T1000 (cell line): ENCODE measurements around the gene ATAD3C.

Source experiments
- DNase-seq: peaks from one replicate; lab custom pipeline; 2025; ENCODE audit warnings: mixed read lengths; lab: John Stamatoyannopoulos, UW

The ATAD3C gene

DNA sequence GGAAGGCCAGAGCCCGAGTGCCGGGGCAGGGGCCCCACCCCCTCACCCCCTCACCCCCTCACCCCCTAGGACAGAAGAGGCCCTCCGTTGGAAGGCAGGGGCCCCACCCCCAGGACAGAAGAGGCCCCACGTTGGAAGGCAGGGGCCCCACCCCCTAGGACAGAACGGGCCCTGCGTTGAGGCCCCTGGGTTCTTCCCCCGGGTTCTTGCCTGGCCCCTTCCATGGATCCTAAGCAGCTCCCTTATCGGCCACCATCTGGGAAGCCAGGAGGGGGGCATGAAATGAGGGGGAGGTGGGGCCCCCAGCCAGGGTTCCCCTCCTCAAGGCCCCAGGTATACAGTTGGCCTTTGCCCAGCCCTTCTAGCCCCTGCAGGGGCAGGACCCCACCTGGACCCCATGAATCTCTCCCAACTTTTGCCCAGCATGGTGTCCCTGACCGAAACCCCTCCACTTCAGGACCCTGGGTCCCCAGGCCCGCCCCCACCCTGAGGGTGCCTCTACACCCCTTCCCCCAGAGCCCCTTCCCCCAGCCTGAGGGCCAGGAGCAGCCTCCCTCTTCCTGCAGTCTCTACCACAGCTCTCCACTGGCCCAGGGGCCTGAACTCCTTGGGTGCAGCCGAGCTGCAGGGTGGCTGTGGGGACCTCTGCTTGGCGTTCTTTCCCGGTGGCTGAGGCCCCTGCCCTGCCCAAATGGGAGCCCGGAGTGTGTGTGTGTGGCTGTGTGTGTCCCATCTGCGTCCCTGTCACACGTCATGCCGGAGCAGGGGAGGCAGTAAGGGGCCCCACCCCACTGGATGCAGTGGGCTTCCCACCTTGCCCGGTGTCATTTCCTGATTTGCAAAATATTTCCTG, 18.3 kb upstream of the ATAD3C start:
- no peak for DNase-seq

DNA sequence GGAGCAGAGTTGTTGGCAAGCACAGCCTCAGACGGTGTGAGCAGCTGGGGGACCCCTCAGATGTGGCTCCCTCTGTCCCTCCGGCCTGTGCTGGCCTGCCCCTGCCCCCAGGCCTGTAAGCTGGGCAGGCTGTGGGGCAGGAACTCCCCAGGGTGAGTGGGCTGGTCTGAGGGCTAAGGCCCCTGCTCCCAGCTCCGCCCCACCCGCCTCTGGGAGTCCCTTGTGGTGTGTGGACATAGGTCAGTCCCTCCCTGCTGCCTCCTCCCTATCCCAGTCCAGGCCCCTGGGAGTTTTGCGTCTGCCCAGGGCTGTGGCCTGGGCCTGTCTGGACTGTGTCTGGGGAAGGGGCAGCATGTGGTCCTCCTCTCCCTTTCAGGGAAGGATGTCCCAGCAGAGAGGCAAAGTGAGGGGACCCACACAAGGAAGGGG, 17.6 kb upstream of the ATAD3C start:
- DNase-seq, result no peak

DNA sequence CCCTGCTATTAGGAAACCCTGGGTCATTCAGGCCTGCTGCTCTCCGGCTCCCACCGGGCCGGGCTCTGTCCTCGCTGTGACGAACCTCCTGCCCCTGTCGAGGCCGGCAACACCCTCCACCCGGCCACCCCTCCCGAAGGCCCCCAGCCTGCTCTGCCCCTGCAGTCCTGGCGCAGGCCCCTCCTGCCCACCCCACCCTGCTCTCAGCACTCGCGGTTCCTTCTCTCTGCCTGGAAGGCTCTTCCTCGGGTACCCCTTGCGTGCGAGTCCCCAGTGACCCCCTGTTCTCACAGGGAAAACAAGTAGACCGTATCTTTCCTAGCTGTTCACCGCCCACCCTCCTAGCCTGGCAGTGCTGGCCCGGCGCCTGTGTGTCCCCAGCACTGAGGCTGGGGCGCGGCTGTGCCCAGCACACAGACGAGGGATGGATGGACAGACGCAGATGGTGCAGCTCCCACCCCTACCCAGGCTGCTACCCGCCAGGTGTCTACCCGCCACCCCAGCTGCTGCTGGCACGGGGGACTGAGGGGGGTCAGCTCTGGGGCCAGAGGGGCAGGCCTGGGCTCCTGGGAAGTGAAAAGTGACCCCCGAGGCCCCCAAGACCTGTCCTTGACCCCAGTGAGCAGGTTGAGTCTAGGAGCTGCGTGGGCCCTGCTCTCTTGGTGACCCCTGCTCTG, 17.1 kb upstream of the ATAD3C start:
- DNase-seq, result no peak

DNA sequence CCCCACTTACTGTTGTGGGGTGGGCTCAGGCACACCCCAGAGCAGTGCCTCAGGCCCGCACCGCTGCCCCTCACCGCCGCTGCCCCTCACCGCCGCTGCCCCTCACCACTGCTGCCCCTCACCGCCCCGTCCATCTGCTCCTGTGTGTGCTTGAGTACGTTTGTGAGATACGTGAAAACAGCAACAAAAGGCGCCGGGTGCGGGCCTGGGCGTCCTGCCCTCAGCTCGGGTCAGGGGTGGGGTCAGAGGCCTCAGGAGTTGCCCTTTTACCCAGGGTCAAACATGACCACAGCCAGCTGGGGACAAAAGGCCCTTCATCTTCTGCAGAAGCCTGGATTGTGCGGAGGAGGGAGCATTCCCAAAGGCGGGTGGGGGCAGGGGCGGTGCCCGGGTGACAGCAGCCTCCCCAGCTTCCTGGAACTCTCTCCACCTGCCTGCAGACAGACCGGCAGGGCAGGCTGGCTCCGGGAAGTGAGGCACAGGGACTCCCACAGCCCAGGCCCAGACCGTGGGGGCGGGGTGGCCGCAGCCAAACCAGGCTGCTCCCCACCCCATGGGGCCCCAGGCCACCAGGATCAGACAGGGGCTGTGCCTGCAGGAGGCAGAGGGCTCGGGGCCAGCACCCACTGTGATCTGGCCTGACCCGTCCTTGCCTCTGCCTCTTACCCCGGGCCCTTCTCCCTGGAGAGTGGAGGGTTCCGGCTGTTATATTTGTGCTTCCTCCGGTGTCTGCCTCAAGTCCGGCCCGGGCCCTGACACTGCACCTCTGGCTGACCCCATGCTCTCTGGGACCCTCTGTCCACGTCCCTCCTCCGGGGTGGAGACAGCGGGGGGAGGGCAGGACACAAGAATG, 16.3 kb upstream of the ATAD3C start:
- DNase-seq, result no peak

DNA sequence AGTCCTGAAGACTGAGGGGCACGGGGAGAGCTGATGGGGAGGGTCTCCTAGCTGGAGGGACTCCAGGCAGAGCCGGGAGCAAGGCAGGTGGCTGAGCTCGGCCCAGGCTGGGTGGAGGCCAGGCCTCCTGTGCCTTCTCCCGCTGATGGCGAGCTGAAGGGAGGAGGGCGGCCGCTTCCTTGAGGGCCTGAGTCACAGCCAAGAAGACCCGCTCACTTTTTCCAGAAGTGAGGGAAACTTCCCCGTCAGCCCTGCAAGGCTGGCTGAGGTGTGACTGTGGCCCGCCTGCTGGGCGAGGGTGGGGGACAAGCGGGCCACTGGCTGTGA, 15.7 kb upstream of the ATAD3C start:
- DNase-seq, result no peak

DNA sequence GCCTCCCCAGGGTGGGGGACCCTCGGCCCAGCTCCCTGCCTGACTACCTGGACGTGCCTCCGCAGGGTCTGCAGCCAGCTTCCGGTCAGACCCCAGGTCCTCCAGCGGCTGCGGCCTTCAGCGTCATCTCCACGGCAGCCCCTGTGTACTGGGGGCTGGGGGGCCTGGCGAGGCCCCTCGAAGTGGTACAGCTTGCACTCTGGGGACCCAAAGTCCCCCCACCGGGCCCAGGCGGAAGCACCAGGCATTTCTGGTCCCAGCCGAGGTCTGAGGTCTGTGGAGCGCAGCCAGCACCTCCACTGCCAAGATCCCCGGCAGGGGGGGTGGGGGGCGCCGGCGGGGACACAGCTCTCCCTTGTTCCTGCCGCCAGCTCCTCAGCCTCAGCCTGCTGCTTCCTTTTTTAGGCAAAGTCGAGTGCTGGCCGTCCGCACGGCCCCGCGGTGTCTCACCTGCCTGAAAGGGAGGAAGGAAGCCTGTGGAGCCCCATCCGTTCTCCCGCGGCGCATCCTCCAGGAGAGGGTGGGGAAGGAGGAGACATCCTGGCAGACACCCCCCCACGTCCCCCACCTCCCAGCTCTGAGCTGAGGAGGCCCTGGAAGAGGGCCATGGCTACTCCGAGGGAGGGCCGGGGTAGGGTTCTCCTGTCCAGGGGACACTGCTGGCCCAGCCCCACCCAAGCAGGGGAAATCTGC, 15.2 kb upstream of the ATAD3C start:
- DNase-seq, result no peak

DNA sequence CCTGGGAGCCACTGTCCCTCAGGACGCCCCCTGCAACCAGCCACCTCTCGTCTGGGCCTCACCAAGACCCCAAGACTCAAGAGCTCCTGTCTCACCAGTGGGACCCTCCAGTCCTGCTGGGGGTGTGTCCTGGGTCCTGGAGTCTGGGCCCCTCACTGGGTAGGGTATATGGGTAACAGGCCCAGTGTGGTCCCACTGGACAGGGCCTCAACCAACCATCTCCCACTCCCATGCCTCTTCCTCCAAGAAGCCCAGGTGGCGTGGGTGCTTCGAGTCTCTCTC, 14.7 kb upstream of the ATAD3C start:
- DNase-seq, result no peak

DNA sequence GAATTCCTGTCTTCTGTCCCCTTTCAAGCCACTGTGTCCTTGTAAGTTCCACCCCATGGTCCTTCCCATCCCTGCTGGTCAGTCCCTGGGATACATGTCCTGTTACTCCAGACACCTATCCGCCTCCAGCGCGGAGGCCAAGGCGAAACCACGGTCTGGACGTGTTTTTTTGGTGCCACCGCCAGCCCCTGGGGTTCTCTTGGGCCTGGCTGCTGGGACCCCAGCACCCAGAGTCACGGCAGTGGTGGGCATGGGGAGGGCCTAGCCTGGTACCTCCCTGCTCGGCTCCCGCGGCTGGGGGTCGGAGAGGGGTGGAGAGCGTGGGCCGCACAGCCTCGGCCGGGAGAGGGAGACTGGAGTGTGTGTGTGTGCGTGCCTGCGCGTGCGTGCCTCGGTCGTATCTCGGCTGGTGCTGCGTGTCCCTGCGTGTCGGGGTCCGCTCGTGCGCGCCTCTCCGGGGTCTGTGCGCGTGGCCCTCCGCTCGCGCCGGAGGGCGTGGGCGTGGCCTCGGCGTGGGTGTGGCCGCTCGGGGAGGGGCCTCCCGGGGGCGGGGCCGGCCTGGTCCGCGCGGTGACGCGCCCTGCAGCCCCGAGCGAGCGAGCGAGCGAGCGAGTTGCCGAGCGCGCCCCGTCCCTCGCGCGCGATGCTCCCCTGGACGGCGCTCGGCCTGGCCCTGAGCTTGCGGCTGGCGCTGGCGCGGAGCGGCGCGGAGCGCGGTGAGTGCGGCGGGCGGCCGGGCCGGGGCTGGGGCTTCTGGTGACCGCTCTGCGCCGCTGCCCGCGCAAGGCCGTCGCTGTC, 14.2 kb upstream of the ATAD3C start, which contains the start of gene VWA1:
VWA1 (plus strand) TSS at position 585 of the 798 bp plus-strand sequence; CDS start at position 644, 59 bp downstream.
- DNase-seq, result peak; percentile 58

DNA sequence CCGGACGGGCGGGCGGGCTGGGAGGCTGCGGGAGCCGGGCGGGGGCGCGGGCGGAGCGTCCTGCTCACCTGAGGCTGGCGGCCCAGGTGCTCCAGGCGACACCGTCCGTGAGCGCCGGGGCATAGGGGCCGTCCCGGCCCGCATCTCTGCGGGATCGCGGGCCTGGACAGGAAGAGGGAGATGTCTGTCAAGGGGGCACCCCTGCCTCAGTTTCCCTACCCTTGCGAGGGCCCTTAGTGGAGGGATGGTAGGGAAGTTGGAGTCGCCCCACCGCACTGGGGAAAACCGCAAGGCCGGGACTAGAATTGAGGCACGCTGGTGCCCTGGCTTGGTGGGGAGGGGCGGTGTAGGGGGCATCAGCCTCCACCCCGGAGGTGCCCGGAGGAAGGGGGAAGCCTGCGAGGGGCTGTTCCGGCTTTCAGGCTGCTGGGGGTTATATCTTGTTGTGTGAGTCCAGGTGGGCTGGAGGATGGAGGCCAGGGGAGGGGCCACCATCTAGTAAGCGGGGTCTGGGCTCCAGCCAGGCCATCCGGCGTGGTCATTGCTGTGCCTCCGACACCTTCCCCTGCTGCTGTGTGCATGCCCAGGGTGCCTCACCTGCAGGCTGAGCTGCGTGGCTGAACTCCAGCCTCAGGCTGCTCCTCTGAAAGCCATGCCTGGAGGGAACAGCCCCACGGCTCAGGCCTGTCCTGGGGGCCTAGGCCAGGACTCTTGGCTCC, 13.4 kb upstream of the ATAD3C start:
- DNase-seq, result no peak

DNA sequence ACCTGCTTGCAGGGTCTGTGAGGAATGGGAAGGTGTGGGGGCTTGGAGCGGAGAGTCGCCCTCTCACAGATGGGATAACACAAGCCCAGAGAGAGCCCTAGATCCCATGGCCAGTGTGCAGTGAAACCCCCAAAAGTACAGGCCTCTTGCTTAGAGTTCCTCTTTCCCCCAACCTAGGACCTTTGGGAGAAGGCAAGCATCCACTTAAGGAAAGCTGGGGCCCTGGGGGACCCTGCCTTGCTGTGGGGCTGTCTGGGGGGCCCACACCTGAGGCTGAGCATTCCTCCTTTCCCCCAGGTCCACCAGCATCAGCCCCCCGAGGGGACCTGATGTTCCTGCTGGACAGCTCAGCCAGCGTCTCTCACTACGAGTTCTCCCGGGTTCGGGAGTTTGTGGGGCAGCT, 12.9 kb upstream of the ATAD3C start:
- DNase-seq, result no peak

DNA sequence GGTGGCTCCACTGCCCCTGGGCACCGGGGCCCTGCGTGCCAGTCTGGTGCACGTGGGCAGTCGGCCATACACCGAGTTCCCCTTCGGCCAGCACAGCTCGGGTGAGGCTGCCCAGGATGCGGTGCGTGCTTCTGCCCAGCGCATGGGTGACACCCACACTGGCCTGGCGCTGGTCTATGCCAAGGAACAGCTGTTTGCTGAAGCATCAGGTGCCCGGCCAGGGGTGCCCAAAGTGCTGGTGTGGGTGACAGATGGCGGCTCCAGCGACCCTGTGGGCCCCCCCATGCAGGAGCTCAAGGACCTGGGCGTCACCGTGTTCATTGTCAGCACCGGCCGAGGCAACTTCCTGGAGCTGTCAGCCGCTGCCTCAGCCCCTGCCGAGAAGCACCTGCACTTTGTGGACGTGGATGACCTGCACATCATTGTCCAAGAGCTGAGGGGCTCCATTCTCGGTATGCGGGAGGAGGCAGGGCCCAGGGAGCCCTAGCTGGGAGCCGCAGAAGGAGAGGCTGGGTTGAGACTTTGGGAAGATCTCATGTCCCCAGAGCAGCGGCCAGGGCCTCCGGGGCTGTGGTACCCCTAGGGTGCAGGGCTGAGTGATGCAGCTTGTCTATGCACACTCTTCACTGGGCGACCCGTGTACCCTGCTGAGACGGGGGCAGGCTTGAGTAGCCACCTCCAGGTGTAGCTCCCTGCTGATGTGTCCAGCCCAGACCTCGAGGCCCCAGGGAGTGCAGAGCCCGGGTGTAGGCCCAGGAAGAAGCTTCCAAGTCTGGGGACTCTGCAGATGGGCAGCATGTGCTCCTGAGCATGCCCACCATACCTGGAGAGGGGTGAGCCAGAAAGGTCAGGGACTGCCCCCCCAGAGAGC, 12.2 kb upstream of the ATAD3C start:
- no peak for DNase-seq

DNA sequence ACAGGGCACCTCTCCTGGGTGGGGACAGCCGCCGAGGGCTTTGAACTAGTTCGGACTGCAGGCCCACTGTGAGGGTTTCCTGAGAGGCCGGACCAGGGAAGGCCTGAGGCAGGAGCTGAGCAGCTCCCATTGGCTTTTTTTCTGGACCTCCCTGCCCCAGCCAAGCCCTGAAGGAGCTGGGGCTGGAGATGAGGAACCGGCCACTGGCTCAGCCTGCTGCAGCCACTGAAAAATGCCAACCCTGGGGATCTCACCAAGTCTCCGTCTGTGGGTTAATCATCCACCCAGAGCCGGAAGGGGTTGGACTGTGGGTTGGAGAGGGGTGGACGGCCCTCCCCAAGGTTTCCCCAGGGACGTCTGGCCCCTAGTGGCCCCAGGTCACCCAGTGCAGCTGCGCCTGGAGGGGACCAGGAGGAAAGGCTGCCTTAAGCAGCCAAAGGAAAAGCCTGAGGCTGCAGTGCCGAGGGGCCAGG, 11.5 kb upstream of the ATAD3C start:
- no peak for DNase-seq

DNA sequence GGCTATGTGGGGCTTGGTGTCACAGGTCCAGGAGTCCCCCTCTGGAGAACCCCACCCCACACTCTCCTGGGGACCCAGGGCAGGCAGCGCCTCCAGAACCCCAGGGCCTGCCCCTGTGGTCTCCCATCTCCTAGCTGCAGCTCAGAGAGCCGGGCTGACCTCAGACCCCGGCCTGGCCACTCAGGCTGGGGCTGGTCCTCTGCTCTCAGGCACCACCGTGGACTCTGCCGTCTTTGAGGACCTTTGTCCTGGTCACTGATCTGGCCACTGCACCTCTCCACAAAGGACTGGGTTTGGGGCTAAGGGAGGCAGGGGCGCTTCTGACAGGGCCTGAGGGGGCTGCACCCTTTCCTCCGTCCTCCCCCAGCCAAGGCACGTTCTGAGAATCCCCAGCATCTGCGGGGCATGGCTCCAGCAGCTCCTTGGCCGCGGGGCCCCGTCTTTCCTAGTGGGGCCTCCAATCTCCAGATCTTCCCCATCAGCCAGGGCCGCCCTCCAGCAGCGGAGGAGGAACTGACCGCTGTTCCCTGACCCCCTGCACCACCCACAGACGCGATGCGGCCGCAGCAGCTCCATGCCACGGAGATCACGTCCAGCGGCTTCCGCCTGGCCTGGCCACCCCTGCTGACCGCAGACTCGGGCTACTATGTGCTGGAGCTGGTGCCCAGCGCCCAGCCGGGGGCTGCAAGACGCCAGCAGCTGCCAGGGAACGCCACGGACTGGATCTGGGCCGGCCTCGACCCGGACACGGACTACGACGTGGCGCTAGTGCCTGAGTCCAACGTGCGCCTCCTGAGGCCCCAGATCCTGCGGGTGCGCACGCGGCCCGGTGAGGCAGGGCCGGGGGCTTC, 10.7 kb upstream of the ATAD3C start:
- no peak for DNase-seq

DNA sequence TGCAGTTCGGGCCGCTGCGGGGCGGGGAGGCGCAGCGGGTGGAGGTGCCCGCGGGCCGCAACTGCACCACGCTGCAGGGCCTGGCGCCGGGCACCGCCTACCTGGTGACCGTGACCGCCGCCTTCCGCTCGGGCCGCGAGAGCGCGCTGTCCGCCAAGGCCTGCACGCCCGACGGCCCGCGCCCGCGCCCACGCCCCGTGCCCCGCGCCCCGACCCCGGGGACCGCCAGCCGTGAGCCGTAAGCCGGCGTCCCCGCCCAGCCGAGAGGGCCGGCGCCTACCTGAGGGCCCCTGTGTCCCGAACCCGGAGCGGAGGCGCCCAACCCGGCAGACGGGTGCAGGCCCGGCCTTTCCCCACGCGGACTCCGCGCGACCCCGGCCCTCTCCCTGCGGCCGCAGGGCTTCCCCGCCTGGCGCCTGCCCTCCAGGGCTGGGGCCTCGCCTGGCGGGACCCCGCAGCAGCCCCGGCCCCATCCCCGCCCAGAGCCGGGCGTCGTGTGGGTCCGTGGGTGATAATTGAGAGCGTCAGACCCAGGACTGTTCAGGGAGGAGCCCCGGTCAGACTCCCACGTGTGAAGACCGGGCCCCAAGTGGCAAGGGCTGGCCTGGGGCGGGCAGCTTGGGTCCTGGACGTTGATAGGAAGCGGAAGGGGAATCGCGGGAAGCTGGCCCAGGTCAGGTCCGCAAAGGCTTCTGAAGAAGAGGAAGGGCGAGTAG, 9.8 kb upstream of the ATAD3C start:
- no peak for DNase-seq

DNA sequence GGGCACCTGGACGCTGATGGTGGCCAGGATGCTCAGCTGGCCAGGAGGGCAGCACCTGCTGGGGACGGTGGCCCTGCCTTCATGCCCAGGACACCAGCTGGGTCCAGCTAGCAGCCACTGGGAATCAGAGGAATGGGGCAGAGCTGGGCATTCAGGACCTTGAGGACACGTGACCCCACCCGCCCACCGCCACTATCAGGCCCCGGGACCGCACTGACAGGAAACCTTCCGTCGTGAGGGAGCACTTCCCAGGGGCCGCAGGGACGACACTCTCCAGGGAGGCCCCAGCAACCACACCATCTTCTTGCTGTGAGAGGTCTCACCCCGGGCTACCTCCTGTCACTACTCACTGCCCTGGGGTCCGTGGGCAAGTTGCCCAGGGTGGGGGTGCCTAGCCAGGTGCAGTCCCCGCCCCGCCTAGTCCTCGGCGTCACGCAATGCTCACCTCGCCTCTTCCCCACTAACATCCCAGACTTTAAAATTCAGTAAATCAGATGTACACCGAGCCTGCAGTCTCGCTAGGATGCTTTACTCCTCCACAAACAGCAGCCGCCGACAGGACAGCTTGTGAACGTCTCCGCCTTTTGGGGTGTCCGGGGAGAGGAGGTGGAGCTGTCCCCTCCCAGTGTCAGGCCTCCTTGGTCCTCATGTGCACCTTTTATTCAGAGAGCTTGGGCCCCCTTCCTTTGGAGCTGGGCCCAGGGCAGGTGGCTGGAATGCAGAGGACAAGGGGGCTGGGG, 9.1 kb upstream of the ATAD3C start:
- DNase-seq, result no peak

DNA sequence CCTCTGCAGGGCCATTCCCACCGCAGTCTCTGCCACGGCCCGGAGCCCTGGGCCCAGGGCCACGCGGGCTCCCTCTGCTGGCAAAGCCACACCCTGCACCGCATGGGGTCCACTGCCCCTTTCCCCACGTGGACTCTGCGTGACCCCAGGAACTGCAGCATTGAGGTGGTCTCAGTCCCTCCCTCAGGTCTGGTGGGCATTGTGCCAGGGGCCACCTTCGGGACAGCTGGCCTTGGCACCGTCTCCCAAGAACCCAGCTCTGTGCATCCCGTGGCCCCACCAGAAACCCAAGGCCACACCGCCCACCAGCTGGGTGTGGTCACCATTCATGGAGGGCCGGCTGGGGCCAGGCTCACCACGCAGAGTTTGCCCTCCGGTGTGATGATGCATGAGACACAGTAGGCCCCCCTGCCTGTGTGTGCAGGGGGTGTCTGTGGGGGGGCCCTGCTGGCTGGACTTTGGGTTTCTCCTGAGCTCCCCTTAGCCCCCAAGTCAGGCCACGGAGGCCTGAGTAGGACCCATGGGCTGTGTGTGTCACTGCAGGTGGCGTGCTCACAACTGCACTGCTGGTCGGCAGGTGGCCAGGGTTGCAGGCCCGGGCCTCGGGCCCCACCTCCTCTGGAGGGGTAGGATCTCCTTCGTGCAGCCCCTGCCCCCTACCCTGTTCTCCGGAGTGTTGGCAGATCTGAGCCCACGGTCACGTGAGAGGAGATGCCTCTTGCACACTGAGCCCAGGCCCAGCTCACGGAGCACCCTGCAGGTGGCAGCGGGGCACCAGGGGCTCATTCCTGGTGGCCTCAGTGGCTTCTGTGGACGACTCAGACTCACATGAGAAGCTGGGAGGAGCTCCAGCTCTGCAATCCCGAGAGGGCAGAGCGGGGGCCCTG, 8.2 kb upstream of the ATAD3C start:
- no peak for DNase-seq
